IMR-90 (cell line): ENCODE results near the gene EIF1B.

Source experiments
- BHLHE40 ChIP-seq: fragments of 150-350 bp; IDR thresholded peaks from 2 replicates; pipeline ENCODE4 v1.6.1; 2016; ENCODE audit warnings: mild to moderate bottlenecking, low read depth, low read length
- CTCF ChIP-seq: conservative IDR thresholded peaks from 2 replicates; pipeline ENCODE4 v1.5.1; 2012; ENCODE audit warnings: mild to moderate bottlenecking, low read depth, low read length, improper control_type of control experiment
- FOS ChIP-seq: fragments of 150-350 bp; IDR thresholded peaks from 2 replicates; pipeline ENCODE4 v1.6.1; 2016; ENCODE audit warnings: low read depth, low read length
- MAZ ChIP-seq: IDR thresholded peaks from 2 replicates; pipeline ENCODE4 v1.6.1; 2012; ENCODE audit warnings: low read depth, mild to moderate bottlenecking, low read length, improper control_type of control experiment, moderate library complexity, borderline replicate concordance
- MXI1 ChIP-seq: IDR thresholded peaks from 2 replicates; pipeline ENCODE4 v1.6.1; 2012; ENCODE audit warnings: low read depth, mild to moderate bottlenecking, low read length, moderate library complexity, borderline replicate concordance
- NFE2L2 ChIP-seq: fragments of 150-350 bp; IDR thresholded peaks from 2 replicates; pipeline ENCODE4 v1.6.1; 2016; ENCODE audit warnings: low read depth, mild to moderate bottlenecking, low read length
- POLR2A ChIP-seq: IDR thresholded peaks from 2 replicates; pipeline ENCODE4 v1.6.1; 2012; ENCODE audit warnings: mild to moderate bottlenecking, low read depth, low read length
- RAD21 ChIP-seq: IDR thresholded peaks from 2 replicates; pipeline ENCODE4 v1.6.1; 2012; ENCODE audit warnings: low read length, improper control_type of control experiment
- RCOR1 ChIP-seq: IDR thresholded peaks from 2 replicates; pipeline ENCODE4 v1.6.1; 2012; ENCODE audit warnings: mild to moderate bottlenecking, low read length, improper control_type of control experiment; ENCODE audit not compliant: insufficient replicate concordance
- SMC3 ChIP-seq: fragments of 150-350 bp; IDR thresholded peaks from 2 replicates; pipeline ENCODE4 v1.6.1; 2016; ENCODE audit warnings: low read depth, mild to moderate bottlenecking, antibody characterized with exemption, low read length, moderate library complexity
- USF2 ChIP-seq: fragments of 150-350 bp; IDR thresholded peaks from 2 replicates; pipeline ENCODE4 v1.6.1; 2017; ENCODE audit warnings: mild to moderate bottlenecking, antibody characterized with exemption, low read length, low read depth

GRCh38 chr3:40299130-40299720, 10.3 kb upstream of the EIF1B start:
- TF ChIP-seq CTCF (no peak), MXI1 (no peak), MAZ (no peak), BHLHE40 (no peak), RAD21 (no peak), RCOR1 (no peak), POLR2A (no peak), NFE2L2 (no peak), USF2 (no peak), FOS (no peak), SMC3 (no peak)
